HEK293 (cell line): ENCODE data around the gene PDE12.

Source experiments
- SCRT1 ChIP-seq: fragments of 450-650 bp; formaldehyde crosslinking; IDR thresholded peaks from 2 replicates; pipeline ENCODE4 v1.5.1; 2016; ENCODE audit warnings: missing biosample characterization, missing genetic modification characterization, borderline replicate concordance
- SETDB1 ChIP-seq: IDR thresholded peaks from one replicate; pipeline ENCODE4 v1.6.1; 2017; ENCODE audit warnings: mild to moderate bottlenecking, low read length, moderate library complexity, mixed read lengths; ENCODE audit not compliant: insufficient read length
- SP2 ChIP-seq: fragments of 450-650 bp; formaldehyde crosslinking; IDR thresholded peaks from 2 replicates; pipeline ENCODE4 v1.5.1; 2016; ENCODE audit warnings: missing biosample characterization, missing genetic modification characterization
- ZFP69B ChIP-seq: fragments of 450-650 bp; formaldehyde crosslinking; IDR thresholded peaks from 2 replicates; pipeline ENCODE4 v1.5.1; 2016; ENCODE audit warnings: missing biosample characterization, missing genetic modification characterization
- ZNF132 ChIP-seq: fragments of 450-650 bp; formaldehyde crosslinking; IDR thresholded peaks from 2 replicates; pipeline ENCODE4 v1.5.1; 2017; ENCODE audit warnings: missing biosample characterization, missing genetic modification characterization, borderline replicate concordance
- ZNF133 ChIP-seq: fragments of 450-650 bp; formaldehyde crosslinking; IDR thresholded peaks from 2 replicates; pipeline ENCODE4 v1.5.1; 2016; ENCODE audit warnings: missing biosample characterization, missing genetic modification characterization
- ZNF146 ChIP-seq: fragments of 450-650 bp; formaldehyde crosslinking; IDR thresholded peaks from 2 replicates; pipeline ENCODE4 v1.5.1; 2016; ENCODE audit warnings: missing biosample characterization, missing genetic modification characterization
- ZNF23 ChIP-seq: fragments of 450-650 bp; formaldehyde crosslinking; IDR thresholded peaks from 2 replicates; pipeline ENCODE4 v1.5.1; 2016; ENCODE audit warnings: missing biosample characterization, missing genetic modification characterization, borderline replicate concordance
- ZNF37A ChIP-seq: fragments of 450-650 bp; IDR thresholded peaks from 2 replicates; pipeline ENCODE4 v1.5.1; 2018; ENCODE audit warnings: missing biosample characterization, missing genetic modification characterization
- ZNF473 ChIP-seq: fragments of 450-650 bp; formaldehyde crosslinking; IDR thresholded peaks from 2 replicates; pipeline ENCODE4 v1.5.1; 2017; ENCODE audit warnings: missing biosample characterization, missing genetic modification characterization
- ZNF558 ChIP-seq: fragments of 450-650 bp; formaldehyde crosslinking; IDR thresholded peaks from 2 replicates; pipeline ENCODE4 v1.5.1; 2016; ENCODE audit warnings: missing biosample characterization, missing genetic modification characterization
- ZNF585B ChIP-seq: fragments of 450-650 bp; formaldehyde crosslinking; IDR thresholded peaks from 2 replicates; pipeline ENCODE4 v1.5.1; 2016; ENCODE audit warnings: missing biosample characterization, missing genetic modification characterization
- ZNF600 ChIP-seq: fragments of 450-650 bp; formaldehyde crosslinking; IDR thresholded peaks from 2 replicates; pipeline ENCODE4 v1.5.1; 2016; ENCODE audit warnings: missing biosample characterization, missing genetic modification characterization
- ZNF639 ChIP-seq: fragments of 450-650 bp; formaldehyde crosslinking; IDR thresholded peaks from 2 replicates; pipeline ENCODE4 v1.5.1; 2016; ENCODE audit warnings: missing biosample characterization, missing genetic modification characterization
- ZNF660 ChIP-seq: fragments of 450-650 bp; IDR thresholded peaks from 2 replicates; pipeline ENCODE4 v1.5.1; 2018; ENCODE audit warnings: missing biosample characterization, mild to moderate bottlenecking, missing genetic modification characterization
- ZNF837 ChIP-seq: fragments of 450-650 bp; formaldehyde crosslinking; IDR thresholded peaks from 2 replicates; pipeline ENCODE4 v1.5.1; 2016; ENCODE audit warnings: missing biosample characterization, missing genetic modification characterization
- ZNF843 ChIP-seq: fragments of 450-650 bp; formaldehyde crosslinking; IDR thresholded peaks from 2 replicates; pipeline ENCODE4 v1.5.1; 2016; ENCODE audit warnings: missing biosample characterization, missing genetic modification characterization
- TF ChIP-seq, protein P1 (sequence below): fragments of 450-650 bp; formaldehyde crosslinking; IDR thresholded peaks from 2 replicates; pipeline ENCODE4 v1.5.1; 2016; ENCODE audit warnings: missing biosample characterization, missing genetic modification characterization
- TF ChIP-seq, protein P2 (sequence below): fragments of 450-650 bp; formaldehyde crosslinking; IDR thresholded peaks from 2 replicates; pipeline ENCODE4 v1.5.1; 2016; ENCODE audit warnings: missing biosample characterization, missing genetic modification characterization, borderline replicate concordance
- TF ChIP-seq, protein P3 (sequence below): fragments of 450-650 bp; formaldehyde crosslinking; IDR thresholded peaks from 2 replicates; pipeline ENCODE4 v1.5.1; 2016; ENCODE audit warnings: missing biosample characterization, missing genetic modification characterization, borderline replicate concordance
- TF ChIP-seq, protein P4 (sequence below): fragments of 450-650 bp; formaldehyde crosslinking; IDR thresholded peaks from 2 replicates; pipeline ENCODE4 v1.5.1; 2016; ENCODE audit warnings: missing biosample characterization, missing genetic modification characterization
- TF ChIP-seq, protein P5 (sequence below): fragments of 450-650 bp; formaldehyde crosslinking; IDR thresholded peaks from 2 replicates; pipeline ENCODE4 v1.5.1; 2016; ENCODE audit warnings: missing biosample characterization, missing genetic modification characterization, low read depth
- TF ChIP-seq, protein P6 (sequence below): fragments of 450-650 bp; formaldehyde crosslinking; IDR thresholded peaks from 2 replicates; pipeline ENCODE4 v1.5.1; 2017; ENCODE audit warnings: missing biosample characterization, mild to moderate bottlenecking, missing genetic modification characterization, moderate library complexity

Gene PDE12

GRCh38 chr3:57555738-57556458, at the start of gene PDE12 (continued):
- TF ChIP-seq, protein P1, sequence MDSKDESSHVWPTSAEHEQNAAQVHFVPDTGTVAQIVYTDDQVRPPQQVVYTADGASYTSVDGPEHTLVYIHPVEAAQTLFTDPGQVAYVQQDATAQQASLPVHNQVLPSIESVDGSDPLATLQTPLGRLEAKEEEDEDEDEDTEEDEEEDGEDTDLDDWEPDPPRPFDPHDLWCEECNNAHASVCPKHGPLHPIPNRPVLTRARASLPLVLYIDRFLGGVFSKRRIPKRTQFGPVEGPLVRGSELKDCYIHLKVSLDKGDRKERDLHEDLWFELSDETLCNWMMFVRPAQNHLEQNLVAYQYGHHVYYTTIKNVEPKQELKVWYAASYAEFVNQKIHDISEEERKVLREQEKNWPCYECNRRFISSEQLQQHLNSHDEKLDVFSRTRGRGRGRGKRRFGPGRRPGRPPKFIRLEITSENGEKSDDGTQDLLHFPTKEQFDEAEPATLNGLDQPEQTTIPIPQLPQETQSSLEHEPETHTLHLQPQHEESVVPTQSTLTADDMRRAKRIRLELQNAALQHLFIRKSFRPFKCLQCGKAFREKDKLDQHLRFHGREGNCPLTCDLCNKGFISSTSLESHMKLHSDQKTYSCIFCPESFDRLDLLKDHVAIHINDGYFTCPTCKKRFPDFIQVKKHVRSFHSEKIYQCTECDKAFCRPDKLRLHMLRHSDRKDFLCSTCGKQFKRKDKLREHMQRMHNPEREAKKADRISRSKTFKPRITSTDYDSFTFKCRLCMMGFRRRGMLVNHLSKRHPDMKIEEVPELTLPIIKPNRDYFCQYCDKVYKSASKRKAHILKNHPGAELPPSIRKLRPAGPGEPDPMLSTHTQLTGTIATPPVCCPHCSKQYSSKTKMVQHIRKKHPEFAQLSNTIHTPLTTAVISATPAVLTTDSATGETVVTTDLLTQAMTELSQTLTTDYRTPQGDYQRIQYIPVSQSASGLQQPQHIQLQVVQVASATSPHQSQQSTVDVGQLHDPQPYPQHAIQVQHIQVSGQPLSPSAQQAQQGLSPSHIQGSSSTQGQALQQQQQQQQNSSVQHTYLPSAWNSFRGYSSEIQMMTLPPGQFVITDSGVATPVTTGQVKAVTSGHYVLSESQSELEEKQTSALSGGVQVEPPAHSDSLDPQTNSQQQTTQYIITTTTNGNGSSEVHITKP (tag by site-specific recombination): 0 out of 2 replicates have a peak, but pooled peaks have one; percentile 38
- no peak for TF ChIP-seq ZNF37A (tag by site-specific recombination)
- TF ChIP-seq ZNF837 (tag by site-specific recombination): no peak
- TF ChIP-seq, protein P2, sequence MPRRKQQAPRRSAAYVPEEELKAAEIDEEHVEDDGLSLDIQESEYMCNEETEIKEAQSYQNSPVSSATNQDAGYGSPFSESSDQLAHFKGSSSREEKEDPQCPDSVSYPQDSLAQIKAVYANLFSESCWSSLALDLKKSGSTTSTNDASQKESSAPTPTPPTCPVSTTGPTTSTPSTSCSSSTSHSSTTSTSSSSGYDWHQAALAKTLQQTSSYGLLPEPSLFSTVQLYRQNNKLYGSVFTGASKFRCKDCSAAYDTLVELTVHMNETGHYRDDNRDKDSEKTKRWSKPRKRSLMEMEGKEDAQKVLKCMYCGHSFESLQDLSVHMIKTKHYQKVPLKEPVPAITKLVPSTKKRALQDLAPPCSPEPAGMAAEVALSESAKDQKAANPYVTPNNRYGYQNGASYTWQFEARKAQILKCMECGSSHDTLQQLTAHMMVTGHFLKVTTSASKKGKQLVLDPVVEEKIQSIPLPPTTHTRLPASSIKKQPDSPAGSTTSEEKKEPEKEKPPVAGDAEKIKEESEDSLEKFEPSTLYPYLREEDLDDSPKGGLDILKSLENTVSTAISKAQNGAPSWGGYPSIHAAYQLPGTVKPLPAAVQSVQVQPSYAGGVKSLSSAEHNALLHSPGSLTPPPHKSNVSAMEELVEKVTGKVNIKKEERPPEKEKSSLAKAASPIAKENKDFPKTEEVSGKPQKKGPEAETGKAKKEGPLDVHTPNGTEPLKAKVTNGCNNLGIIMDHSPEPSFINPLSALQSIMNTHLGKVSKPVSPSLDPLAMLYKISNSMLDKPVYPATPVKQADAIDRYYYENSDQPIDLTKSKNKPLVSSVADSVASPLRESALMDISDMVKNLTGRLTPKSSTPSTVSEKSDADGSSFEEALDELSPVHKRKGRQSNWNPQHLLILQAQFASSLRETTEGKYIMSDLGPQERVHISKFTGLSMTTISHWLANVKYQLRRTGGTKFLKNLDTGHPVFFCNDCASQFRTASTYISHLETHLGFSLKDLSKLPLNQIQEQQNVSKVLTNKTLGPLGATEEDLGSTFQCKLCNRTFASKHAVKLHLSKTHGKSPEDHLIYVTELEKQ (tag by site-specific recombination): 0 out of 2 replicates have a peak, but pooled peaks have one; percentile 10
- peak; percentile 43; the same call in 1 of the 2 replicates for TF ChIP-seq SCRT1 (tag by site-specific recombination)
- TF ChIP-seq ZFP69B (tag by site-specific recombination): peak; percentile 76; the same call in 1 of the 2 replicates
- peak; percentile 34 for TF ChIP-seq SETDB1
- TF ChIP-seq ZNF843 (tag by site-specific recombination): peak; percentile 72
- peak; percentile 75 for TF ChIP-seq SP2 (tag by site-specific recombination)
- peak; percentile 77 for TF ChIP-seq ZNF558 (tag by site-specific recombination)
- peak; percentile 69 for TF ChIP-seq ZNF660 (tag by site-specific recombination)
- TF ChIP-seq ZNF132: no peak
- no peak for TF ChIP-seq ZNF133 (tag by site-specific recombination)
- TF ChIP-seq ZNF146: no peak; the same call in 1 of the 2 replicates
- peak; percentile 98 for TF ChIP-seq ZNF639 (tag by site-specific recombination)
- TF ChIP-seq ZNF585B (tag by site-specific recombination): no peak
- TF ChIP-seq, protein P3, sequence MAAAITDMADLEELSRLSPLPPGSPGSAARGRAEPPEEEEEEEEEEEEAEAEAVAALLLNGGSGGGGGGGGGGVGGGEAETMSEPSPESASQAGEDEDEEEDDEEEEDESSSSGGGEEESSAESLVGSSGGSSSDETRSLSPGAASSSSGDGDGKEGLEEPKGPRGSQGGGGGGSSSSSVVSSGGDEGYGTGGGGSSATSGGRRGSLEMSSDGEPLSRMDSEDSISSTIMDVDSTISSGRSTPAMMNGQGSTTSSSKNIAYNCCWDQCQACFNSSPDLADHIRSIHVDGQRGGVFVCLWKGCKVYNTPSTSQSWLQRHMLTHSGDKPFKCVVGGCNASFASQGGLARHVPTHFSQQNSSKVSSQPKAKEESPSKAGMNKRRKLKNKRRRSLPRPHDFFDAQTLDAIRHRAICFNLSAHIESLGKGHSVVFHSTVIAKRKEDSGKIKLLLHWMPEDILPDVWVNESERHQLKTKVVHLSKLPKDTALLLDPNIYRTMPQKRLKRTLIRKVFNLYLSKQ (tag by site-specific recombination): no peak
- TF ChIP-seq ZNF473 (tag by site-specific recombination): no peak
- TF ChIP-seq, protein P4, sequence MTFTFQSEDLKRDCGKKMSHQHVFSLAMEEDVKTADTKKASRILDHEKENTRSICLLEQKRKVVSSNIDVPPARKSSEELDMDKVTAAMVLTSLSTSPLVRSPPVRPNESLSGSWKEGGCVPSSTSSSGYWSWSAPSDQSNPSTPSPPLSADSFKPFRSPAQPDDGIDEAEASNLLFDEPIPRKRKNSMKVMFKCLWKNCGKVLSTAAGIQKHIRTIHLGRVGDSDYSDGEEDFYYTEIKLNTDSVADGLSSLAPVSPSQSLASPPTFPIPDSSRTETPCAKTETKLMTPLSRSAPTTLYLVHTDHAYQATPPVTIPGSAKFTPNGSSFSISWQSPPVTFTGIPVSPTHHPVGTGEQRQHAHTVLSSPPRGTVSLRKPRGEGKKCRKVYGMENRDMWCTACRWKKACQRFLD (tag by site-specific recombination): 0 out of 2 replicates have a peak, but pooled peaks have one; percentile 9
- TF ChIP-seq ZNF600 (tag by site-specific recombination): peak; percentile 80
- TF ChIP-seq, protein P5, sequence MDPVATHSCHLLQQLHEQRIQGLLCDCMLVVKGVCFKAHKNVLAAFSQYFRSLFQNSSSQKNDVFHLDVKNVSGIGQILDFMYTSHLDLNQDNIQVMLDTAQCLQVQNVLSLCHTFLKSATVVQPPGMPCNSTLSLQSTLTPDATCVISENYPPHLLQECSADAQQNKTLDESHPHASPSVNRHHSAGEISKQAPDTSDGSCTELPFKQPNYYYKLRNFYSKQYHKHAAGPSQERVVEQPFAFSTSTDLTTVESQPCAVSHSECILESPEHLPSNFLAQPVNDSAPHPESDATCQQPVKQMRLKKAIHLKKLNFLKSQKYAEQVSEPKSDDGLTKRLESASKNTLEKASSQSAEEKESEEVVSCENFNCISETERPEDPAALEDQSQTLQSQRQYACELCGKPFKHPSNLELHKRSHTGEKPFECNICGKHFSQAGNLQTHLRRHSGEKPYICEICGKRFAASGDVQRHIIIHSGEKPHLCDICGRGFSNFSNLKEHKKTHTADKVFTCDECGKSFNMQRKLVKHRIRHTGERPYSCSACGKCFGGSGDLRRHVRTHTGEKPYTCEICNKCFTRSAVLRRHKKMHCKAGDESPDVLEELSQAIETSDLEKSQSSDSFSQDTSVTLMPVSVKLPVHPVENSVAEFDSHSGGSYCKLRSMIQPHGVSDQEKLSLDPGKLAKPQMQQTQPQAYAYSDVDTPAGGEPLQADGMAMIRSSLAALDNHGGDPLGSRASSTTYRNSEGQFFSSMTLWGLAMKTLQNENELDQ (tag by site-specific recombination): no peak
- TF ChIP-seq ZNF23 (tag by site-specific recombination): no peak
- TF ChIP-seq, protein P6, sequence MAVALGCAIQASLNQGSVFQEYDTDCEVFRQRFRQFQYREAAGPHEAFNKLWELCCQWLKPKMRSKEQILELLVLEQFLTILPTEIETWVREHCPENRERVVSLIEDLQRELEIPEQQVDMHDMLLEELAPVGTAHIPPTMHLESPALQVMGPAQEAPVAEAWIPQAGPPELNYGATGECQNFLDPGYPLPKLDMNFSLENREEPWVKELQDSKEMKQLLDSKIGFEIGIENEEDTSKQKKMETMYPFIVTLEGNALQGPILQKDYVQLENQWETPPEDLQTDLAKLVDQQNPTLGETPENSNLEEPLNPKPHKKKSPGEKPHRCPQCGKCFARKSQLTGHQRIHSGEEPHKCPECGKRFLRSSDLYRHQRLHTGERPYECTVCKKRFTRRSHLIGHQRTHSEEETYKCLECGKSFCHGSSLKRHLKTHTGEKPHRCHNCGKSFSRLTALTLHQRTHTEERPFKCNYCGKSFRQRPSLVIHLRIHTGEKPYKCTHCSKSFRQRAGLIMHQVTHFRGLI: no peak
